Measurements from ENCODE around the gene ZNF362.

DNA sequence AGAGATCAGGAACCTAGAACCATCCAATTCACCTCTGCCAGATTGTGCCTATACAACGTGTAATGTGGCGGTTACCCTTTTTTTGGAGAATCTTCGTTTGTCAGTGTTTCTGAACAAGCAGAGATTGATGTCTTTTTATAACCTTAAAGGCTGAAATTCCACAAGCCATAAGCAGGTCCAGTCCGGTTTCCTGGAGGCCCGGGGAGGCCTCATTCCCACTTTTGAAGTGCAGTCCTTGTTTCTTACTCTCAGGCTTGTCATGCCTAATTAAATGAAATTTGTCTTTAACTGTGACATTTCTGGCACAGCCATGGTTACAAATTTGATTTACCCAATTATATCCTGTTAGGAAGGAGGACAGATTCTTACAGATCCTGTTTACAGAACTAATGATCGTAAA, 27.8 kb downstream of the ZNF362 start:
- TF ChIP-seq, protein P1, sequence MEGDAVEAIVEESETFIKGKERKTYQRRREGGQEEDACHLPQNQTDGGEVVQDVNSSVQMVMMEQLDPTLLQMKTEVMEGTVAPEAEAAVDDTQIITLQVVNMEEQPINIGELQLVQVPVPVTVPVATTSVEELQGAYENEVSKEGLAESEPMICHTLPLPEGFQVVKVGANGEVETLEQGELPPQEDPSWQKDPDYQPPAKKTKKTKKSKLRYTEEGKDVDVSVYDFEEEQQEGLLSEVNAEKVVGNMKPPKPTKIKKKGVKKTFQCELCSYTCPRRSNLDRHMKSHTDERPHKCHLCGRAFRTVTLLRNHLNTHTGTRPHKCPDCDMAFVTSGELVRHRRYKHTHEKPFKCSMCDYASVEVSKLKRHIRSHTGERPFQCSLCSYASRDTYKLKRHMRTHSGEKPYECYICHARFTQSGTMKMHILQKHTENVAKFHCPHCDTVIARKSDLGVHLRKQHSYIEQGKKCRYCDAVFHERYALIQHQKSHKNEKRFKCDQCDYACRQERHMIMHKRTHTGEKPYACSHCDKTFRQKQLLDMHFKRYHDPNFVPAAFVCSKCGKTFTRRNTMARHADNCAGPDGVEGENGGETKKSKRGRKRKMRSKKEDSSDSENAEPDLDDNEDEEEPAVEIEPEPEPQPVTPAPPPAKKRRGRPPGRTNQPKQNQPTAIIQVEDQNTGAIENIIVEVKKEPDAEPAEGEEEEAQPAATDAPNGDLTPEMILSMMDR (conservative IDR thresholded peaks at IDR 0.05; ENCODE audit: low read length), result no peak
- no peak for TF ChIP-seq EZH2phosphoT487 (IDR thresholded peaks at IDR 0.05; ENCODE audit: borderline replicate concordance, low read depth, low read length)
